ENCODE results near the gene HMX2. TPM values are rescaled to one million over a fixed set of nuclear protein-coding genes. Genes with fewer than 3 reads are reported as not detected.

The HMX2 gene
- total RNA-seq, 1 experiment from 2014 or later = not detected

GRCh38 chr10:123145542-123146012 is 2.4 kb upstream of the HMX2 start:
- DNase-seq (ENCODE audit: low read depth, low spot score) = no peak
- TF ChIP-seq EZH2phosphoT487 (IDR thresholded peaks at IDR 0.05; ENCODE audit: borderline replicate concordance) (no peak), TCF7L2 (IDR thresholded peaks at IDR 0.05; ENCODE audit: borderline replicate concordance, extremely low read depth, insufficient read depth, insufficient read length) (no peak), ELF1 (IDR thresholded peaks at IDR 0.05; ENCODE audit: borderline replicate concordance, low read depth) (no peak), ZNF274 (IDR thresholded peaks at IDR 0.05; ENCODE audit: low read depth, low read length) (no peak), MAX (IDR thresholded peaks at IDR 0.05) (no peak), JUND (IDR thresholded peaks at IDR 0.05) (no peak), SP1 (IDR thresholded peaks at IDR 0.05; ENCODE audit: low read depth) (no peak), ZBTB33 (IDR thresholded peaks at IDR 0.05; ENCODE audit: extremely low read depth, insufficient replicate concordance, low read length) (no peak), SIN3A (IDR thresholded peaks at IDR 0.05; ENCODE audit: low read depth) (no peak), SRF (IDR thresholded peaks at IDR 0.05; ENCODE audit: low read depth) (no peak), POLR2A (IDR thresholded peaks at IDR 0.05; ENCODE audit: borderline replicate concordance, extremely low read depth, insufficient read depth, insufficient read length) (no peak), CEBPB (IDR thresholded peaks at IDR 0.05; ENCODE audit: low read depth) (no peak), ZFX (IDR thresholded peaks at IDR 0.05) (no peak), CBX3 (IDR thresholded peaks at IDR 0.05; ENCODE audit: low read depth) (no peak)
- Histone ChIP-seq H2AFZ (ENCODE audit: low read depth, low read length, poor library complexity, severe bottlenecking) (no peak overlapping the region), H3K27ac (ENCODE audit: low read depth, low read length) (no peak overlapping the region), H3K9me2 (ENCODE audit: insufficient read depth) (no peaks in the 10 kb centered on the region), H3K79me2 (ENCODE audit: insufficient read depth, low read length) (no peaks in the 10 kb centered on the region), H3K36me3 (ENCODE audit: control insufficient read depth in 1 of 2, insufficient read depth in 2 of 2, low read length in 2 of 2) (no peaks in the 10 kb centered on the region), H3K4me3 (replicated peaks in 1 of 2; ENCODE audit: low read depth in 1 of 2, low read length in 2 of 2) (no peak overlapping the region), H3K9ac (ENCODE audit: low read length) (no peak overlapping the region), H3K4me2 (ENCODE audit: low read length) (no peak overlapping the region), H3K9me3 (ENCODE audit: control insufficient read depth in 1 of 2, insufficient read depth in 1 of 2, low read depth in 1 of 2, low read length in 2 of 2) (no peaks in the 10 kb centered on the region), H3K27me3 (ENCODE audit: insufficient read depth, low read length) (no peaks in the 10 kb centered on the region), H3K4me1 (ENCODE audit: control insufficient read depth in 1 of 2, insufficient read depth in 2 of 2, low read length in 2 of 2) (peaks cover 0 to 1% of the 10 kb centered on the region in 2 experiments; a peak in 1 of 4 replicates), H4K20me1 (ENCODE audit: insufficient read depth) (no peaks in the 10 kb centered on the region)
- ChIA-PET RAD21 (ENCODE audit: low non-redundant PET in 1 of 2, low total read pairs in 2 of 2, uncharacterized antibody in 2 of 2, unreplicated experiment in 2 of 2) (no interaction called here), CTCF (interaction anchor here (0.7 to 1.0 kb wide), 2 partner anchors 8 to 235 kb away, joined by 3 to 4 read pairs; partner anchors contain the start of gene BUB3), POLR2A (interaction anchor here (0.7 to 1.7 kb wide), 2 partner anchors 8 to 419 kb away, joined by 3 to 6 read pairs; partner anchors contain the start of gene BUB3)
- BruUV-seq (replicated peaks) = no TSS peak
- intact Hi-C loops (cut with micrococcal nuclease) = no loop called here
- no peak for ATAC-seq
